WTC11 (cell line): ENCODE results near the gene HEPHL1. TPM values are rescaled to one million over a fixed set of nuclear protein-coding genes. Genes with fewer than 3 reads are reported as not detected.

ENCODE experiments used
- ATAC-seq: fragments of 200-7000 bp; cut with Tn5 transposase; 2 replicates; pipeline ENCODE4 v1.10.0; 2021; ENCODE audit warnings: mild to moderate bottlenecking, moderate library complexity
- CTCF ChIA-PET: fragments of 300-600 bp; sonication (Branson Sonifier 250); formaldehyde crosslinking; loops from one replicate; lab custom pipeline; 2021; ENCODE audit warnings: antibody characterized with exemption; lab: Charles Lee
- POLR2A ChIA-PET: fragments of 350-600 bp; sonication (Branson Sonifier 250); formaldehyde crosslinking; loops from one replicate; lab custom pipeline; 2021; ENCODE audit warnings: antibody characterized with exemption; lab: Charles Lee
- DNase-seq: peaks from one replicate; pipeline ENCODE4 v3.0.0; 2021; ENCODE audit warnings: low spot score
- H3K27ac Mint-ChIP-seq: 2 replicates; pipeline ENCODE4 v1.8.0; 2021; ENCODE audit warnings: mixed read lengths
- H3K27me3 Mint-ChIP-seq: 2 replicates; pipeline ENCODE4 v1.8.0; 2021; ENCODE audit warnings: low read depth, mild to moderate bottlenecking, moderate library complexity, mixed read lengths
- H3K36me3 Mint-ChIP-seq: 2 replicates; pipeline ENCODE4 v1.8.0; 2021; ENCODE audit warnings: mixed read lengths
- H3K4me1 Mint-ChIP-seq: 2 replicates; pipeline ENCODE4 v1.8.0; 2022; ENCODE audit warnings: mixed read lengths
- H3K4me3 Mint-ChIP-seq: 2 replicates; pipeline ENCODE4 v1.8.0; 2021; ENCODE audit warnings: mild to moderate bottlenecking, moderate library complexity, mixed read lengths
- H3K9me3 Mint-ChIP-seq: 2 replicates; pipeline ENCODE4 v1.8.0; 2021; ENCODE audit warnings: mixed read lengths
- CBFB ChIP-seq: sonication (generic); formaldehyde crosslinking; IDR thresholded peaks from 2 replicates; pipeline ENCODE4 v1.8.1; 2022; ENCODE audit warnings: mild to moderate bottlenecking, low read depth, missing genetic modification reagents
- ETV6 ChIP-seq: sonication (generic); formaldehyde crosslinking; IDR thresholded peaks from 2 replicates; pipeline ENCODE4 v1.8.1; 2022; ENCODE audit warnings: mild to moderate bottlenecking, missing genetic modification reagents
- FOXJ3 ChIP-seq: sonication (generic); formaldehyde crosslinking; IDR thresholded peaks from 2 replicates; pipeline ENCODE4 v1.9.0; 2021; ENCODE audit warnings: missing genetic modification reagents, mild to moderate bottlenecking, borderline replicate concordance
- MYBL2 ChIP-seq: sonication (generic); formaldehyde crosslinking; IDR thresholded peaks from 2 replicates; pipeline ENCODE4 v1.8.1; 2023; ENCODE audit warnings: mild to moderate bottlenecking, moderate library complexity, missing genetic modification reagents
- NR1H2 ChIP-seq: sonication (generic); formaldehyde crosslinking; IDR thresholded peaks from 2 replicates; pipeline ENCODE4 v1.9.0; 2021; ENCODE audit warnings: mild to moderate bottlenecking, moderate library complexity, missing genetic modification reagents
- NR3C1 ChIP-seq: sonication (generic); formaldehyde crosslinking; conservative IDR thresholded peaks from 2 replicates; pipeline ENCODE4 v1.8.1; 2023; ENCODE audit warnings: low read depth, mild to moderate bottlenecking, missing genetic modification reagents
- OVOL2 ChIP-seq: fragments of 250-450 bp; sonication (Bioruptor Pico); IDR thresholded peaks from 2 replicates; pipeline ENCODE4 v1.9.0; 2021; ENCODE audit warnings: mild to moderate bottlenecking, borderline replicate concordance
- PRRX2 ChIP-seq: fragments of 250-450 bp; sonication (Bioruptor Pico); IDR thresholded peaks from 2 replicates; pipeline ENCODE4 v1.8.0; 2021; ENCODE audit warnings: mild to moderate bottlenecking
- TP53 ChIP-seq: sonication (generic); formaldehyde crosslinking; IDR thresholded peaks from 2 replicates; pipeline ENCODE4 v1.8.1; 2023; ENCODE audit warnings: mild to moderate bottlenecking, missing genetic modification reagents
- ZNF138 ChIP-seq: sonication (generic); formaldehyde crosslinking; conservative IDR thresholded peaks from 2 replicates; pipeline ENCODE4 v1.8.1; 2022; ENCODE audit warnings: mild to moderate bottlenecking, moderate library complexity, missing genetic modification reagents
- ZNF219 ChIP-seq: sonication (generic); formaldehyde crosslinking; IDR thresholded peaks from 2 replicates; pipeline ENCODE4 v1.8.0; 2023; ENCODE audit warnings: missing genetic modification reagents, mild to moderate bottlenecking, borderline replicate concordance
- ZNF263 ChIP-seq: sonication (generic); formaldehyde crosslinking; IDR thresholded peaks from 2 replicates; pipeline ENCODE4 v1.8.1; 2022; ENCODE audit warnings: low read depth, mild to moderate bottlenecking, moderate library complexity, missing genetic modification reagents
- ZNF671 ChIP-seq: fragments of 250-450 bp; sonication (Bioruptor Pico); IDR thresholded peaks from 2 replicates; pipeline ENCODE4 v1.8.0; 2021; ENCODE audit warnings: mild to moderate bottlenecking
- total RNA-seq: library from RNA; stranded (reverse); gene quantifications from 3 replicates; pipeline ENCODE4 v1.2.3, GENCODE V29; 2021
- TF ChIP-seq, protein P1 (sequence below): sonication (generic); formaldehyde crosslinking; IDR thresholded peaks from 2 replicates; pipeline ENCODE4 v1.8.0; 2023; ENCODE audit warnings: missing genetic modification reagents, mild to moderate bottlenecking, borderline replicate concordance
- TF ChIP-seq, protein P2 (sequence below): sonication (generic); formaldehyde crosslinking; IDR thresholded peaks from 2 replicates; pipeline ENCODE4 v1.8.1; 2023; ENCODE audit warnings: mild to moderate bottlenecking, missing genetic modification reagents
- TF ChIP-seq, protein P3 (sequence below): fragments of 250-450 bp; sonication (Bioruptor Pico); IDR thresholded peaks from 2 replicates; pipeline ENCODE4 v2.1.2; 2022; ENCODE audit warnings: mild to moderate bottlenecking, moderate library complexity
- TF ChIP-seq, protein P4 (sequence below): fragments of 250-450 bp; sonication (Bioruptor Pico); conservative IDR thresholded peaks from 2 replicates; pipeline ENCODE4 v1.9.0; 2021; ENCODE audit warnings: mild to moderate bottlenecking
- TF ChIP-seq, protein P5 (sequence below): sonication (generic); formaldehyde crosslinking; IDR thresholded peaks from 2 replicates; pipeline ENCODE4 v1.8.1; 2022; ENCODE audit warnings: low read depth, missing genetic modification reagents, borderline replicate concordance
- TF ChIP-seq, protein P6 (sequence below): sonication (generic); formaldehyde crosslinking; conservative IDR thresholded peaks from 2 replicates; pipeline ENCODE4 v1.8.1; 2023; ENCODE audit warnings: mild to moderate bottlenecking, low read depth, missing genetic modification reagents, moderate library complexity

HEPHL1 gene
- total RNA-seq, 1 experiment from 2014 or later, result 0.13 TPM

DNA sequence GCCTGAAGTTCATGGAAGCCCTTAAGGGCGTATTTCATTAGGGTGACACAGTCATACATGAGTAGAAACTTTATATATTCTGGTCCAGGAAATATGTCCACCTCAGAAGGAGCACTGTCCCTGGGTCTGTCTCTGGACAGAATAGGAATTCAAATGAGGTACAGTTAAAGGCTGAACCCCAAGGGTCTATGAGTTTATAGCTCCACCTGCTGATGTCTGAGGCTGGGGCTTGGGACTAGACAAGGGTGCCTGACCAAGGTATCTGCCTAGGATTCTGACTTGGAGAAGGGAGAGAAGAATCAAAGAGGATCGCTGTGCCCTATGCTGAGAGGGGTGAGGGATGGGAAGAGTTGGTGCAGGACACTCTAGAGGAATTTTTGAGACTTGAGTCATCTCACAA lies 14.9 kb downstream of the HEPHL1 start (continued):
- TF ChIP-seq, protein P1, sequence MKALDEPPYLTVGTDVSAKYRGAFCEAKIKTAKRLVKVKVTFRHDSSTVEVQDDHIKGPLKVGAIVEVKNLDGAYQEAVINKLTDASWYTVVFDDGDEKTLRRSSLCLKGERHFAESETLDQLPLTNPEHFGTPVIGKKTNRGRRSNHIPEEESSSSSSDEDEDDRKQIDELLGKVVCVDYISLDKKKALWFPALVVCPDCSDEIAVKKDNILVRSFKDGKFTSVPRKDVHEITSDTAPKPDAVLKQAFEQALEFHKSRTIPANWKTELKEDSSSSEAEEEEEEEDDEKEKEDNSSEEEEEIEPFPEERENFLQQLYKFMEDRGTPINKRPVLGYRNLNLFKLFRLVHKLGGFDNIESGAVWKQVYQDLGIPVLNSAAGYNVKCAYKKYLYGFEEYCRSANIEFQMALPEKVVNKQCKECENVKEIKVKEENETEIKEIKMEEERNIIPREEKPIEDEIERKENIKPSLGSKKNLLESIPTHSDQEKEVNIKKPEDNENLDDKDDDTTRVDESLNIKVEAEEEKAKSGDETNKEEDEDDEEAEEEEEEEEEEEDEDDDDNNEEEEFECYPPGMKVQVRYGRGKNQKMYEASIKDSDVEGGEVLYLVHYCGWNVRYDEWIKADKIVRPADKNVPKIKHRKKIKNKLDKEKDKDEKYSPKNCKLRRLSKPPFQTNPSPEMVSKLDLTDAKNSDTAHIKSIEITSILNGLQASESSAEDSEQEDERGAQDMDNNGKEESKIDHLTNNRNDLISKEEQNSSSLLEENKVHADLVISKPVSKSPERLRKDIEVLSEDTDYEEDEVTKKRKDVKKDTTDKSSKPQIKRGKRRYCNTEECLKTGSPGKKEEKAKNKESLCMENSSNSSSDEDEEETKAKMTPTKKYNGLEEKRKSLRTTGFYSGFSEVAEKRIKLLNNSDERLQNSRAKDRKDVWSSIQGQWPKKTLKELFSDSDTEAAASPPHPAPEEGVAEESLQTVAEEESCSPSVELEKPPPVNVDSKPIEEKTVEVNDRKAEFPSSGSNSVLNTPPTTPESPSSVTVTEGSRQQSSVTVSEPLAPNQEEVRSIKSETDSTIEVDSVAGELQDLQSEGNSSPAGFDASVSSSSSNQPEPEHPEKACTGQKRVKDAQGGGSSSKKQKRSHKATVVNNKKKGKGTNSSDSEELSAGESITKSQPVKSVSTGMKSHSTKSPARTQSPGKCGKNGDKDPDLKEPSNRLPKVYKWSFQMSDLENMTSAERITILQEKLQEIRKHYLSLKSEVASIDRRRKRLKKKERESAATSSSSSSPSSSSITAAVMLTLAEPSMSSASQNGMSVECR (CRISPR knock-in tag), result no peak
- TF ChIP-seq NR1H2 (CRISPR knock-in tag), result no peak

DNA sequence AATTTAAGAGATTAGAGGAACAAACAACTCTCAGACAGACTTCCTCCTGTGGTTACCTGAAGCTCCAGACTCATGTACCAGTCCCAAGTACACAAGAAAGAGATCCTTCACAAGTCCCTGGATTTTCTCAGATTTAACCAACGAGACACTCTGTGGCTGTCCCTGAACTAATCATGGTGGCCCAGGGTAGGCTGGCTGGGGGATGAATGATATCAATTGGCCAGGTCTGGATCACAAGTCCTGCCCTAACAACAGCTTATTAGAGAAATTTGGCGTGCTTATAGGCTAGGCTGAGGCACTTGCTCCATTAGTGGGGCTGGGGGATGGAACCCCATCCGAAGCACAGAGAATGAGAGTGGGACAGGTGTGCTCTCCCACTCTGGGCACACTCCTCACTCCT lies 22.1 kb downstream of the HEPHL1 start:
- H3K27ac Mint-ChIP-seq, result no peak overlapping the region
- POLR2A ChIA-PET, result no interaction called here
- H3K4me3 Mint-ChIP-seq, result no peak overlapping the region
- H3K9me3 Mint-ChIP-seq, result no peaks in the 10 kb centered on the region
- H3K36me3 Mint-ChIP-seq, result no peaks in the 10 kb centered on the region
- CTCF ChIA-PET, result interaction anchor here (1.2 kb wide), 1 partner anchor 122 kb away, joined by 3 read pairs; no protein-coding TSS in a partner anchor
- no peaks in the 10 kb centered on the region for H3K4me1 Mint-ChIP-seq
- TF ChIP-seq NR3C1 (CRISPR knock-in tag) (no peak), ETV6 (CRISPR knock-in tag) (no peak), CBFB (no peak), PRRX2 (CRISPR knock-in tag) (no peak), TP53 (CRISPR knock-in tag) (no peak), ZNF263 (CRISPR knock-in tag) (no peak), OVOL2 (CRISPR knock-in tag) (no peak), ZNF219 (CRISPR knock-in tag) (no peak), FOXJ3 (CRISPR knock-in tag) (no peak), MYBL2 (CRISPR knock-in tag) (no peak), ZNF138 (no peak), ZNF671 (CRISPR knock-in tag) (no peak)
- TF ChIP-seq, protein P2, sequence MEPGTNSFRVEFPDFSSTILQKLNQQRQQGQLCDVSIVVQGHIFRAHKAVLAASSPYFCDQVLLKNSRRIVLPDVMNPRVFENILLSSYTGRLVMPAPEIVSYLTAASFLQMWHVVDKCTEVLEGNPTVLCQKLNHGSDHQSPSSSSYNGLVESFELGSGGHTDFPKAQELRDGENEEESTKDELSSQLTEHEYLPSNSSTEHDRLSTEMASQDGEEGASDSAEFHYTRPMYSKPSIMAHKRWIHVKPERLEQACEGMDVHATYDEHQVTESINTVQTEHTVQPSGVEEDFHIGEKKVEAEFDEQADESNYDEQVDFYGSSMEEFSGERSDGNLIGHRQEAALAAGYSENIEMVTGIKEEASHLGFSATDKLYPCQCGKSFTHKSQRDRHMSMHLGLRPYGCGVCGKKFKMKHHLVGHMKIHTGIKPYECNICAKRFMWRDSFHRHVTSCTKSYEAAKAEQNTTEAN (CRISPR knock-in tag), result no peak
- TF ChIP-seq, protein P3, sequence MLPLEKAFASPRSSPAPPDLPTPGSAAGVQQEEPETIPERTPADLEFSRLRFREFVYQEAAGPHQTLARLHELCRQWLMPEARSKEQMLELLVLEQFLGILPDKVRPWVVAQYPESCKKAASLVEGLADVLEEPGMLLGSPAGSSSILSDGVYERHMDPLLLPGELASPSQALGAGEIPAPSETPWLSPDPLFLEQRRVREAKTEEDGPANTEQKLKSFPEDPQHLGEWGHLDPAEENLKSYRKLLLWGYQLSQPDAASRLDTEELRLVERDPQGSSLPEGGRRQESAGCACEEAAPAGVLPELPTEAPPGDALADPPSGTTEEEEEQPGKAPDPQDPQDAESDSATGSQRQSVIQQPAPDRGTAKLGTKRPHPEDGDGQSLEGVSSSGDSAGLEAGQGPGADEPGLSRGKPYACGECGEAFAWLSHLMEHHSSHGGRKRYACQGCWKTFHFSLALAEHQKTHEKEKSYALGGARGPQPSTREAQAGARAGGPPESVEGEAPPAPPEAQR (CRISPR knock-in tag), result no peak
- TF ChIP-seq, protein P4, sequence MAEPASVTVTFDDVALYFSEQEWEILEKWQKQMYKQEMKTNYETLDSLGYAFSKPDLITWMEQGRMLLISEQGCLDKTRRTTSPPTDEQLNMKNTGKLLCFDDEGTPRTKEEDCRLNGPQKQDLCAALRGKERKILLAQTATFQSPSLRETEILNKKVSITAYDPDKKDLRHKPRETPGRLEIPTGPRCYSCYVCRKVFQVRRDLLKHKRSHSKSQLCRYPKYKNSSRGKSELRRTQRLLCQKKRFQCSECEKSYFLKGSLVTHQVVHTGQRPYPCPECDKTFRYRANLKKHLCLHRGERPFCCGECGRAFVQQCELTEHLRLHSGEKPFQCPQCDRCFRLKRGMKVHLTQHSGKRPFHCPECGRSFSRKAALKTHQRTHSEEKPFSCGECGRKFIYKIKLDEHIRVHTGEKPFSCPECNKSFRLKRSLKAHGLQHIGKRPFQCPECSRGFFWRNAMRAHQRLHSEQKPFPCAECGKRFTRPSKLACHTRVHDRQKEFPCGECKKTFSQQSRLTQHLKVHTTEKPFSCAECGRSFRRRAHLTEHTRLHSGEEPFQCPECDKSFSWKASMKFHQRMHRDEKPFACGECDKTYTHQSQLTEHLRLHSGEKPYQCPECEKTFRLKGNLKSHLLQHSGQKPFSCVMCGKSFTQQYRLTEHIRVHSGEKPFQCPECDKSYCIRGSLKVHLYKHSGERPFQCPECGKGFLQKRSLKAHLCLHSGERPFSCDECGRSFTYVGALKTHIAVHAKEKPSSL (CRISPR knock-in tag), result no peak
- TF ChIP-seq, protein P5, sequence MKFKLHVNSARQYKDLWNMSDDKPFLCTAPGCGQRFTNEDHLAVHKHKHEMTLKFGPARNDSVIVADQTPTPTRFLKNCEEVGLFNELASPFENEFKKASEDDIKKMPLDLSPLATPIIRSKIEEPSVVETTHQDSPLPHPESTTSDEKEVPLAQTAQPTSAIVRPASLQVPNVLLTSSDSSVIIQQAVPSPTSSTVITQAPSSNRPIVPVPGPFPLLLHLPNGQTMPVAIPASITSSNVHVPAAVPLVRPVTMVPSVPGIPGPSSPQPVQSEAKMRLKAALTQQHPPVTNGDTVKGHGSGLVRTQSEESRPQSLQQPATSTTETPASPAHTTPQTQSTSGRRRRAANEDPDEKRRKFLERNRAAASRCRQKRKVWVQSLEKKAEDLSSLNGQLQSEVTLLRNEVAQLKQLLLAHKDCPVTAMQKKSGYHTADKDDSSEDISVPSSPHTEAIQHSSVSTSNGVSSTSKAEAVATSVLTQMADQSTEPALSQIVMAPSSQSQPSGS (CRISPR knock-in tag), result no peak
- TF ChIP-seq, protein P6, sequence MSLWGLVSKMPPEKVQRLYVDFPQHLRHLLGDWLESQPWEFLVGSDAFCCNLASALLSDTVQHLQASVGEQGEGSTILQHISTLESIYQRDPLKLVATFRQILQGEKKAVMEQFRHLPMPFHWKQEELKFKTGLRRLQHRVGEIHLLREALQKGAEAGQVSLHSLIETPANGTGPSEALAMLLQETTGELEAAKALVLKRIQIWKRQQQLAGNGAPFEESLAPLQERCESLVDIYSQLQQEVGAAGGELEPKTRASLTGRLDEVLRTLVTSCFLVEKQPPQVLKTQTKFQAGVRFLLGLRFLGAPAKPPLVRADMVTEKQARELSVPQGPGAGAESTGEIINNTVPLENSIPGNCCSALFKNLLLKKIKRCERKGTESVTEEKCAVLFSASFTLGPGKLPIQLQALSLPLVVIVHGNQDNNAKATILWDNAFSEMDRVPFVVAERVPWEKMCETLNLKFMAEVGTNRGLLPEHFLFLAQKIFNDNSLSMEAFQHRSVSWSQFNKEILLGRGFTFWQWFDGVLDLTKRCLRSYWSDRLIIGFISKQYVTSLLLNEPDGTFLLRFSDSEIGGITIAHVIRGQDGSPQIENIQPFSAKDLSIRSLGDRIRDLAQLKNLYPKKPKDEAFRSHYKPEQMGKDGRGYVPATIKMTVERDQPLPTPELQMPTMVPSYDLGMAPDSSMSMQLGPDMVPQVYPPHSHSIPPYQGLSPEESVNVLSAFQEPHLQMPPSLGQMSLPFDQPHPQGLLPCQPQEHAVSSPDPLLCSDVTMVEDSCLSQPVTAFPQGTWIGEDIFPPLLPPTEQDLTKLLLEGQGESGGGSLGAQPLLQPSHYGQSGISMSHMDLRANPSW (CRISPR knock-in tag), result no peak
- TF ChIP-seq, all 79 proteins: peak for 0
- ATAC-seq (no peak), DNase-seq (no peak)
- H3K27me3 Mint-ChIP-seq, result no peaks in the 10 kb centered on the region
